ENCODE results near the gene WNT7B. TPM values are rescaled to one million over a fixed set of nuclear protein-coding genes. Genes with fewer than 3 reads are reported as not detected.

WNT7B gene
- total RNA-seq, 4 donors from 2014 or later, result not detected

GRCh38 chr22:45992737-45993136 lies 15.8 kb upstream of the WNT7B start:
- H3K9me3 ChIP-seq, result no peaks in the 10 kb centered on the region
- no peak overlapping the region for H3K4me3 ChIP-seq
- H3K27me3 ChIP-seq, result no peaks in the 10 kb centered on the region
- DNase-seq, result no peak
- TF ChIP-seq POLR2A (IDR thresholded peaks at IDR 0.05), result no peak
- no peak for TF ChIP-seq CTCF (IDR thresholded peaks at IDR 0.05)
- peaks cover 0 to 31% (median 4%) of the 10 kb centered on the region in 4 donors for H3K4me1 ChIP-seq
- no peak overlapping the region for H3K27ac ChIP-seq
- H3K36me3 ChIP-seq, result no peaks in the 10 kb centered on the region

GRCh38 chr22:45991098-45991497 lies 14.1 kb upstream of the WNT7B start:
- Histone ChIP-seq H3K9me3 (peaks cover 0 to 6% (median 0%) of the 10 kb centered on the region in 4 donors), H3K27me3 (no peaks in the 10 kb centered on the region), H3K4me3 (no peak overlapping the region), H3K27ac (no peak overlapping the region), H3K36me3 (no peaks in the 10 kb centered on the region), H3K4me1 (peaks cover 0 to 14% (median 0%) of the 10 kb centered on the region in 4 donors)
- no peak for DNase-seq
- TF ChIP-seq POLR2A (IDR thresholded peaks at IDR 0.05), result no peak

- no peak for DNase-seq
- Histone ChIP-seq H3K4me3 (no peak overlapping the region), H3K4me1 (no peaks in the 10 kb centered on the region), H3K36me3 (no peaks in the 10 kb centered on the region), H3K27ac (no peak overlapping the region), H3K27me3 (no peaks in the 10 kb centered on the region), H3K9me3 (peaks cover 0 to 14% (median 0%) of the 10 kb centered on the region in 4 donors)
- TF ChIP-seq POLR2A (IDR thresholded peaks at IDR 0.05), result no peak
- TF ChIP-seq CTCF (IDR thresholded peaks at IDR 0.05), result no peak
Measured at GRCh38 chr22:45987136-45987861, 10.3 kb upstream of the WNT7B start.

GRCh38 chr22:45984316-45984916 lies 7.5 kb upstream of the WNT7B start:
- no peak overlapping the region for H3K4me3 ChIP-seq
- TF ChIP-seq CTCF (IDR thresholded peaks at IDR 0.05) (no peak), POLR2A (IDR thresholded peaks at IDR 0.05) (no peak)

GRCh38 chr22:45983797-45984196 lies 6.8 kb upstream of the WNT7B start:
- Histone ChIP-seq H3K4me1 (peaks cover 0 to 5% (median 2%) of the 10 kb centered on the region in 4 donors), H3K9me3 (peaks cover 0 to 14% (median 0%) of the 10 kb centered on the region in 4 donors), H3K4me3 (no peak overlapping the region), H3K27ac (no peak overlapping the region), H3K27me3 (peaks cover 0 to under 1% of the 10 kb centered on the region in 2 donors), H3K36me3 (no peaks in the 10 kb centered on the region)
- DNase-seq, result no peak
- TF ChIP-seq CTCF (IDR thresholded peaks at IDR 0.05) (no peak), POLR2A (IDR thresholded peaks at IDR 0.05) (no peak)

More at GRCh38 chr22:45984316-45984916, 7.5 kb upstream of the WNT7B start:
- Histone ChIP-seq H3K36me3 (no peaks in the 10 kb centered on the region), H3K9me3 (peaks cover 0 to 14% (median 0%) of the 10 kb centered on the region in 4 donors), H3K4me1 (no peaks in the 10 kb centered on the region), H3K27me3 (no peaks in the 10 kb centered on the region), H3K27ac (no peak overlapping the region)
- no peak for DNase-seq

- peaks cover 0 to 7% (median 0%) of the 10 kb centered on the region in 4 donors for H3K9me3 ChIP-seq
- no peaks in the 10 kb centered on the region for H3K36me3 ChIP-seq
- H3K27ac ChIP-seq, result no peak overlapping the region
- H3K4me3 ChIP-seq, result no peak overlapping the region
- no peak for TF ChIP-seq POLR2A (IDR thresholded peaks at IDR 0.05)
- TF ChIP-seq CTCF (IDR thresholded peaks at IDR 0.05), result no peak
- no peak for DNase-seq
- peaks cover 0 to 24% of the 10 kb centered on the region in 2 donors for H3K27me3 ChIP-seq
- peaks cover 5 to 29% (median 19%) of the 10 kb centered on the region in 4 donors for H3K4me1 ChIP-seq
Measured at GRCh38 chr22:45980761-45981160, 3.8 kb upstream of the WNT7B start.

All from Peyer's patch (tissue), 4 donors.